Activated CD8-positive, alpha-beta memory T cell treated with anti-CD3 and anti-CD28 coated beads, Interleukin-2, amount 50 U/mL, for 24 hours (primary cell): ENCODE measurements around the gene LCE3D.
"Not testable (repeated sequence)": the region's sequence is repeated elsewhere in the genome, so short reads cannot be mapped to it uniquely, and the experiment has no call there.

Experiments used
- DNase-seq: peaks from one replicate; pipeline ENCODE4 v3.0.0-alpha.2; 2020; ENCODE audit errors: extremely low read depth

Gene LCE3D, protein sequence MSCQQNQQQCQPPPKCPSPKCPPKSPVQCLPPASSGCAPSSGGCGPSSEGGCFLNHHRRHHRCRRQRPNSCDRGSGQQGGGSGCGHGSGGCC

DNA sequence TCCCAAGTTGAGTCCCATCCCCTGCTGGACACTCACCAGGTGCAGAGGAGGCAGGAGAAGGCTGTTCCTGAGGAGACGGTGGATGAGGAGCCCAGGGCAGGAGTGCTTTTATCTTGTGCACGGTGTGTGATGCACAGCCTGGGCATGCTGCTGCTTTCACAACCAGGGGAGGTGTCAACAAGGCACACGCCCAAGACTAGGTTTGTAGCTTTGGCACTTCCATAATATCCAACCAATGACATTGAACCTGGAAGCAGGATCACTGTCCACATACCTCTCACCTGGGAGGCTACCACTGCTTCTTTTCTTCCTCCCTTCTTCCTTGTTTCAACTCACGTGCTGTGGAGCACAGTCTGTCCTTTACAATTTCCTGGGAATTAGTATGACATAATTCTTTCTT, at the start of gene LCE3D:
Gene LCE3D (minus strand): TSS at position 84 of the 400 bp plus-strand sequence. CDS start 580 bp downstream, outside the sequence.
- DNase-seq: no peak

- no peak for DNase-seq
Measured at GRCh38 chr1:152626744-152627143, 46.4 kb upstream of the LCE3D start.

DNA sequence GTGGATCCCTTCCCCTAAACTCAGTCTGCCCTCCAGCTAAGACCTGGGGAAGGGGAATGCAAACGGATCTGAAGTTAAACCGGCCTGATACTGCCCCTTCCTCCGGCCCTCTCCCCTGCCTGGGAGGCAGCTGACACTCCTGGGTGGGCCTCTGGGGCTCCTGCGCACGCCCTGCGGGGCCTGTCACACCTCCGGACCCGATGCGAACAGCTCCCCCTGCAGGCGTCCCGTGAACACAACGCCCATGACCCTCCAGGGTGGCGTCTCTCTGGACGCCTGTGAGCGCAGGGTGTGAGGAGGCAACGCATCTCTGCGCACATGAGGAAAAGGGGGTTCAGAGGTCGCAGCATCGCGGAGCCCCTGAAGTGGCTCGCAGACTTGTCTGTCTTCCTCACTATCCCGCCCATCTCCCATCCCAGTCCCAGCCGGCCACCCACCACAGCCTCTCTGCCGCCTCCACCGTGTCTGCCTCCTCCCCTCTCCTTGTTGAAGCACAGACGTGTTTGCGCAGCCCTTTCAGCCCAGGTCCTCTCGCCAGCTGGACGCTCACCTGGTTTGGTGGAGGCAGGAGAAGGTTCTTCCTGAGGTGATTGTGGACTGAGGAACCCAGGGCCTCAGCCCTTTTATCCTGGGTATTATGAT, 43.0 kb upstream of the LCE3D start:
- DNase-seq: no peak

- no peak for DNase-seq
Measured at GRCh38 chr1:152622803-152623202, 42.5 kb upstream of the LCE3D start, which contains the start of gene LCE3A. LCE3A (minus strand) TSS chr1:152623103; CDS start chr1:152623103, 0 bp downstream.

DNA sequence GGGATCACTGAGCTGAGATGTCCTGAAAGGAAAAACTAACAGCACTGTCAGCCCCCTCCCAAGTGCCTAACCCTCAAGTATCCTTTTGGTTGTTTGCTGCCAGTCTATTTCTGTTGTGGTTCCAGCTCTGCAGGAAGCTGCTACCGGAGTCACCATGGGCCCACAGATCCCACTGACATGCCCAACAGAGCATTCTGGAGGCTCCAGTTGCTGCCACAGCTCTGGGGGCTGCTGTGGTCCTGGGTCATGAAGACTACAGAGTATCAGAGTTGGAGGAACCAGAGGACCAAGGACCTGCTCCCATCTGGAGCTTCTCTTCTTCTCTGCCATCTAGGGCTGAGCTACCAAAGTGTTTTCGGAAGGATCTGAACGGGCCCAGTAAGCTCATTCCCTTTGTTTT, 41.7 kb upstream of the LCE3D start:
- DNase-seq: no peak

GRCh38 chr1:152613511-152613910, 33.2 kb upstream of the LCE3D start, which contains the start of gene LCE3B:
LCE3B (plus strand) TSS chr1:152613811; CDS start chr1:152613811, 0 bp downstream.
- no peak for DNase-seq

DNA sequence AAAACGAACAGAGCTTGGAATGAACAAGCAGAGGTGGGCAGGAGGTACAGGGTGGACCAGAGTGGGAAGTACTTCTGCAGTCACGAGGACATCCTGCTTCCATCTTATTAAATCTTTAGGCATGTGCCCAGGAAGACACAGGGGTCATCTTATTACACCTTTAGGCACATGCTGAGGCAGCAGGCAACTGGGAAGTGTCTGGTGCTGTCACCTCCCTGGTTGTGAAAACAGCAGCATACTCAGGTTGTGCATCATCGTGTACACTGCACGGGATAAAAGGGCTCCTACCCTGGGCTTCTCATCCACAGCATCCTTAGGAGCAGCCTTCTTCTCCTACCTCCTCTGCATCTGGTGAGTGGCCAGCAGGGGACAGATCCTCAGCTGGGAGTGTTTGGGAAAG, 19.6 kb upstream of the LCE3D start, which contains the start of gene LCE3C:
Gene LCE3C (plus strand): TSS at position 301 of the 400 bp plus-strand sequence. CDS start 498 bp downstream, outside the sequence.
- DNase-seq: no peak

- DNase-seq: no peak
Measured at GRCh38 chr1:152596986-152597385, 16.7 kb upstream of the LCE3D start.

GRCh38 chr1:152585586-152585985, 5.3 kb upstream of the LCE3D start:
- no peak for DNase-seq

- DNase-seq: no peak
Measured at GRCh38 chr1:152582647-152583046, 2.3 kb upstream of the LCE3D start.

DNA sequence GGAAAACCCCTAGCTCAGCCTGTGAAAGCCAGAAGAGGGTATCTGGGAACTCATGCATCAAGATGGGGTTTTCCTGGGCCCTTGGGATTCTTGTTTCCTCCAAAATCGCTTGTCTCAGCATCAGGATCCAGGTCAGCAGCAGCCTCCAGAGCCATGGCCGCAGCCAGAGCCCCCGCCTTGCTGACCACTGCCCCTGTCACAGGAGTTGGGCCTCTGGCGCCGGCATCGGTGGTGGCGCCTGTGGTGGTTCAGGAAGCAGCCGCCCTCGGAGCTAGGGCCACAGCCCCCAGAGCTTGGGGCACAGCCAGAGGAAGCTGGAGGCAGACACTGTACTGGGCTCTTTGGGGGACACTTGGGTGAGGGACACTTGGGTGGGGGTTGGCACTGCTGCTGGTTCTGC, 790 bp downstream of the LCE3D start:
- DNase-seq: not testable (repeated sequence)

DNA sequence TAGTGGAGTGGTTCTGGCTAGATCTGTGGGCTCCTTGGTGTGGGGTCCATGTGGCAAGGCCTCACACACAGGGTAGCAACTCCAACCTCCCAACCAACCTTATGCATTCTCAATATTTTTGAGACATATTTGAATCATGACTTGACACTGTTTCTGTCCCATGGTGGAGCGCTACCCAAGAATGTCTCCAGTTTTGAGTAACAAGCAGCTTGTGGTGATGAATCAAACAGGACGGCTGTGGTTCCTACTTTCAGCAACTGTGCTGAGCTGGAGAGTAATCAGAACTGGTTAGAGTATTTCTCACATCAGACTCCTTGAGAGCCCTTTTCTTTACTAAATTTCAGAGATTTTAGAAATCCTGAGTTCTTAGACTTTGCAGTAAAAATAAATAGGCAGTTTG, 3.1 kb downstream of the LCE3D start:
- DNase-seq: no peak

GRCh38 chr1:152566681-152567080, 13.6 kb downstream of the LCE3D start, which contains the start of gene LCE3E:
LCE3E (minus strand) TSS chr1:152566780; CDS start chr1:152566208, 572 bp downstream.
- DNase-seq: no peak

DNA sequence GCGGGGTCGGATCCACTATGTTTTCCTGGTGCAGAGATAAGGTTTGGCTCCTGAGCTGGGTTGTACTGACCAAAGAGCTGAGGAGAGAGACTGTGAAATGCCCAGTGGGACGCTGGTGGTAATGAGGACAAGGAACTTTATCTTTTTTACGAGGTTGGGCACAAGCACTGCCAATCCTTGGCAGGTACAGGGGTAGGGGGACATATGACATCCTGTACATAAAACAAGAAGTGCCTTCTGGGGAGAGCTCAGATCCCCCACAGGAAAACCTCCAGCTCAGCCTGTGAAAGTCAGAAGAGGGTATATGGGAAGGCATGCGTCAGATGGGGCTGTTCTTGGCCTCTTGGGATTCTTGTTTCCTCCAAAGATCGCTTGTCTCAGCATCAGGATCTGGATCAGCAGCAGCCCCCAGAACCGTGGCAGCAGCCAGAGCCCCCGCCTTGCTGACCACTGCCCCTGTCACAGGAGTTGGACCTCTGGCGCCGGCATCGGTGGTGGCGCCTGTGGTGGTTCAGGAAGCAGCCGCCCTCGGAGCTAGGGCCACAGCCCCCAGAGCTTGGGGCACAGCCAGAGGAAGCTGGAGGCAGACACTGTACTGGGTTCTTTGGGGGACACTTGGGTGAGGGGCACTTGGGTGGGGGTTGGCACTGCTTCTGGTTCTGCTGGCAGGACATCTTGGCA, 14.6 kb downstream of the LCE3D start:
- DNase-seq: no peak

DNA sequence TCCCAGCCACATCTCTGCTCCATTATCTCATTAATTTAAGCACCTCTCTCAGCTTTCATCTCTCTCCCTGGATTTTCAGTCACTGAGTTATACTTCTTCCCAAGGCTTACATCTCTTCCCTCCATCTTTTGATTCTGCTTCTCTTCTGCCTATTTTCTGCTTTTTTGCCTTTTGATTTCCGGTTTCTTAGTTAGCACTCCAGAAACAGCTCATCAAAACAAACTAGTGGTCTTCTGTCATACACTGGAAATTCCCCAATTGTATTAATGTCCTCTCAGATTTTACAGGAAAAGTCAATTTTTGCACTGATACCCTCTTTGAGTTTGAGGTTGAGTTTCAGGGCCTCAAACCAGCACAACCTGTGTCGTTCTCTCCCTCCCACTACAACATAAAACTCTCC, 15.2 kb downstream of the LCE3D start:
- DNase-seq: no peak

DNA sequence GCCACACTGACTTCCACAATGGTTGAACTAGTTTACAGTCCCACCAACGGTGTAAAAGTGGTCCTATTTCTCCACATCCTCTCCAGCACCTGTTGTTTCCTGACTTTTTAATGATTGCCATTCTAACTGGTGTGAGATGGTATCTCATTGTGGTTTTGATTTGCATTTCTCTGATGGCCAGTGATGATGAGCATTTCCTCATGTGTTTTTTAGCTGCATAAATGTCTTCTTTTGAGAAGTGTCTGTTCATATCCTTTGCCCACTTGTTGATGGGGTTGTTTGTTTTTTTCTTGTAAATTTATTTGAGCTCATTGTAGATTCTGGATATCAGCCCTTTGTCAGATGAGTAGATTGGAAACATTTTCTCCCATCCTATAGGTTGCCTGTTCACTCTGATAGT, 32.0 kb downstream of the LCE3D start:
- not testable (repeated sequence) for DNase-seq

- DNase-seq: no peak
Measured at GRCh38 chr1:152546704-152547103, 33.6 kb downstream of the LCE3D start.

GRCh38 chr1:152543820-152544219, 36.5 kb downstream of the LCE3D start:
- DNase-seq: no peak

GRCh38 chr1:152539901-152540300, 40.4 kb downstream of the LCE3D start:
- DNase-seq: no peak

GRCh38 chr1:152537496-152537895, 42.8 kb downstream of the LCE3D start:
- no peak for DNase-seq

DNA sequence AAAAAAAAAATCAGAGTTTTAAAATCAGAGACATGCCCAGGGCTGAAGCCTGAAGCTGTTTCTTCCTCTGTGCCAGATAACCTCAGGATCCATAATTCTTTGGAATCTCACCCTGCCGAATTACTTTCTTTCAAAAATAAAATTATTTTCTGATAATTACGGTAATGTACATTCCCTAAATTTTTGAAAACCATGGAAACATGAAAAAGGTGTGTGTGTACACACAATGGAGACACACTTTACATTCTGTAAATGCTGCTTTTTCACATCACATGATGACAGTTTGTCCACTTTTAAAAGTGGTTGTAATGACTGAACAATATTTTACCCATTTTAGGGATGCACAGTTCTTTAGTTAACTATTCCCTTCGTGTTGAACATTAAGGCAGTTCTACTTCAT, 44.5 kb downstream of the LCE3D start:
- no peak for DNase-seq

DNA sequence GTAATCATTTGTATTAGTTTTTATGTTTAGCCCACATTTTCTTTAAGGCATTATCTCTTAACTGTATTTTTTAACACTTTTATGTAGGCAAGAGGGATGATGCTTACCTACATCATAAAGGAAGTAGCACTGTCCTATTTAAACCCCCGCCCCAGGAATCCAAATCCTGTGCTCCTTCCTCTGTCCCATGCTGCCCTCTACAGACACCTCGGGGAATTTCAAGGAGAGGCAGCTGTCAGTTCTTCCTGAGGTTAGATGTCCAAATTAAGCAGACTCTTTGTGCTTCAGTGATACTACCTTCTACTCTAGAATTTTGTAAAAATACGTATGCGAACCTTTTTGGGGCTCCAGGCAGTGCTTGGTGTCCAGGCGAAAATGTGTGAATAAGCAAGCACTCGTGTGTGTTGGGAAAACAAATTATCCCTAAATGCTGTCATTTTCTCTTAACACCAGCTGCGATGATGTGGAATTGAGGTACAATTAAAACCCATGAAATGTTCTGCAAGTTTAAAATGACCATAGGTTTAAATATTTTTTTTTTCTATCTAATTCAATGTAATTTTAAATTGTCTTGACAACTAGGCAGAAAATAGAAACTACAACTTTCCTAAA, 46.9 kb downstream of the LCE3D start:
- DNase-seq: no peak
